Right atrium auricular region (tissue), 2 donors: ENCODE results near the gene CCL26. TPM values are rescaled to one million over a fixed set of nuclear protein-coding genes. Genes with fewer than 3 reads are reported as not detected.

ENCODE experiments used
- DNase-seq: peaks from one replicate; pipeline ENCODE4 v3.0.0-alpha.2; 2019; ENCODE audit warnings: low spot score
- H3K27ac ChIP-seq, 2 donors: fragments of 200-600 bp; sonication (generic); 1 replicate in 1 of 2; 2 replicates in 1 of 2; pipeline ENCODE4 v1.5.1; 2016 to 2019
- H3K27me3 ChIP-seq, 2 donors: fragments of 200-600 bp; sonication (generic); one replicate each; pipeline versions ENCODE4 v1.5.1 to v1.6.0; 2017 to 2019
- H3K36me3 ChIP-seq: fragments of 200-600 bp; sonication (generic); one replicate; pipeline ENCODE4 v1.5.1; 2016
- H3K4me1 ChIP-seq, 2 donors: fragments of 200-600 bp; sonication (generic); one replicate each; pipeline versions ENCODE4 v1.5.1 to v1.6.0; 2017 to 2019
- H3K4me3 ChIP-seq, 2 donors: fragments of 200-600 bp; sonication (generic); 1 replicate in 1 of 2; 2 replicates in 1 of 2; pipeline ENCODE4 v1.5.1; 2017 to 2019; ENCODE audit warnings: mild to moderate bottlenecking in 1 of 2, moderate library complexity in 1 of 2
- H3K9me3 ChIP-seq, 2 donors: fragments of 200-600 bp; sonication (generic); one replicate each; pipeline ENCODE4 v1.5.1; 2019
- total RNA-seq, 2 donors: library from RNA; depleted of rRNA; stranded (reverse); fragments of >200 nt; gene quantifications; one replicate each; pipeline ENCODE4 v1.1.0, GENCODE V29; 2016
- TF ChIP-seq, protein P1 (sequence below), 2 donors: fragments of 200-600 bp; sonication (generic); IDR thresholded peaks; one replicate each; pipeline ENCODE4 v1.5.1; 2019; ENCODE audit warnings: antibody characterized with exemption in 2 of 2

Gene CCL26
- total RNA-seq, 2 donors from 2014 or later: 0.93 to 3.3 TPM

DNA sequence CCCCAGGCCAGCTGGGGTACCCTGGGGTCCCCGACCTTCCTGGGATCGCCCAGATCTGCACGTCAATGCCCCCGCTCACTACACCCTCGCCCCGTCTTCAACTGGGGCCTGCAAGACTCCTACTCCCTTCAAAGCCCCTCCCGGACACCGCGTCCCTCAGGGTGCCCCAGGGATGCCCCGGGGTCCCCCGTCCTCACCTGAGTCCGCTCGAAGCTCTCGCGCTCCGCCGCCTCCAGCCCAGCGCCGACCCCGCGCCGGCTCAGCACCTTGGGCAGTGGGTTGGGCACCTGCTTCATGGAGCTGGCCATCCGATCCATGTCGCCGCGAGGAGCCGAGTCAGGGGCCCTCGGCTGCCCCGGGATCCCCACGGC lies 33.4 kb downstream of the CCL26 start, which contains the start of gene HIP1:
TSS of gene HIP1 (minus strand) at position 338 of the 371 bp plus-strand sequence. CDS start at position 317, 21 bp downstream.
- TF ChIP-seq, protein P1, sequence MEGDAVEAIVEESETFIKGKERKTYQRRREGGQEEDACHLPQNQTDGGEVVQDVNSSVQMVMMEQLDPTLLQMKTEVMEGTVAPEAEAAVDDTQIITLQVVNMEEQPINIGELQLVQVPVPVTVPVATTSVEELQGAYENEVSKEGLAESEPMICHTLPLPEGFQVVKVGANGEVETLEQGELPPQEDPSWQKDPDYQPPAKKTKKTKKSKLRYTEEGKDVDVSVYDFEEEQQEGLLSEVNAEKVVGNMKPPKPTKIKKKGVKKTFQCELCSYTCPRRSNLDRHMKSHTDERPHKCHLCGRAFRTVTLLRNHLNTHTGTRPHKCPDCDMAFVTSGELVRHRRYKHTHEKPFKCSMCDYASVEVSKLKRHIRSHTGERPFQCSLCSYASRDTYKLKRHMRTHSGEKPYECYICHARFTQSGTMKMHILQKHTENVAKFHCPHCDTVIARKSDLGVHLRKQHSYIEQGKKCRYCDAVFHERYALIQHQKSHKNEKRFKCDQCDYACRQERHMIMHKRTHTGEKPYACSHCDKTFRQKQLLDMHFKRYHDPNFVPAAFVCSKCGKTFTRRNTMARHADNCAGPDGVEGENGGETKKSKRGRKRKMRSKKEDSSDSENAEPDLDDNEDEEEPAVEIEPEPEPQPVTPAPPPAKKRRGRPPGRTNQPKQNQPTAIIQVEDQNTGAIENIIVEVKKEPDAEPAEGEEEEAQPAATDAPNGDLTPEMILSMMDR (IDR thresholded peaks at IDR 0.05): no peak
- Histone ChIP-seq H3K36me3 (no peaks in the 10 kb centered on the region), H3K4me3 (peak within 1 kb of the TSS; percentile 97 to 99), H3K27ac (peak within 1 kb of the TSS; percentile 89), H3K4me1 (peaks cover 0 to 30% of the 10 kb centered on the region in 2 donors), H3K9me3 (no peaks in the 10 kb centered on the region), H3K27me3 (no peaks in the 10 kb centered on the region)
- DNase-seq: no peak

GRCh38 chr7:75737856-75738603 lies 34.0 kb downstream of the CCL26 start:
- peak overlapping the region; percentile 88 to 89 for H3K27ac ChIP-seq
- H3K27me3 ChIP-seq: no peaks in the 10 kb centered on the region
- H3K36me3 ChIP-seq: no peaks in the 10 kb centered on the region
- H3K4me3 ChIP-seq: peak overlapping the region; percentile 97 to 99
- TF ChIP-seq, protein P1 (IDR thresholded peaks at IDR 0.05): no peak
- peaks cover 0 to 30% of the 10 kb centered on the region in 2 donors for H3K4me1 ChIP-seq
- no peak for DNase-seq
- H3K9me3 ChIP-seq: no peaks in the 10 kb centered on the region

DNA sequence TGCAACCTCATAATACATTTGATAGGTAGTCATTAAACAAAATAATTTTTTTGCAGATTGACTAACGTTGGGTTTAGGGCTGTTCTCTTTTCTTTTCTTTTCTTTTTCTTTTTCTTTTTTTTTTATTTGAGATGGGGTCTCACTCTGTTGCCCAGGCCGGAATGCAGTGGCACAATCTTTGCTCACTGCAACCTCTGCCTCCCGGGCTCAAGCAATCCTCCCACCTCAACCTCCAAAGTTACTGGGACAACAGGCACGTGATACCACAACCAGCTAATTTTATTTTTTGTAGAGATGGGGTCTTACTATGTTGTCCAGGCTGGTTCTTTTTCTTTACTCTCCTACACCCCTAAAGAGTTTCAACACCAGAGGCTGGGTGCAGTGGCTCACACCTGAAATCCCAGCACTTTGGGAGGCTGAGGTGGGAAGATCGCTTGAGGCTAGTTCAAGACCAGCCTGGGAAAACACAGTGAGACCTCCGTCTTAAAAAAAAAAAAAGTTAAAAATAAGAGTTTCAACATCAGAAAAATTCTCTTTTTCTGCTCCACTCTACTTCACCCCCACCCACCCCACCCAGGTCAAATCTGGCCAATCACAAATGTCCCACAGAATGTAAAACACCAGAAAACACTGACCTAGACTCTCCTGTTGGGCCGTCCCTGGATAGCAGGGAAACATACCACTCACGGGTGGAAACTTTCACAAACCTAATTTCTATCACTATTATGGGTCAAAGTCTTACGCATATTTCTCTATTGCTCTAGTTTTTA lies 36.2 kb downstream of the CCL26 start:
- Histone ChIP-seq H3K4me3 (no peak overlapping the region), H3K27me3 (no peaks in the 10 kb centered on the region), H3K4me1 (peaks cover 0 to 29% of the 10 kb centered on the region in 2 donors), H3K36me3 (no peaks in the 10 kb centered on the region), H3K27ac (no peak overlapping the region), H3K9me3 (no peaks in the 10 kb centered on the region)
- TF ChIP-seq, protein P1 (IDR thresholded peaks at IDR 0.05): no peak
- DNase-seq: no peak

DNA sequence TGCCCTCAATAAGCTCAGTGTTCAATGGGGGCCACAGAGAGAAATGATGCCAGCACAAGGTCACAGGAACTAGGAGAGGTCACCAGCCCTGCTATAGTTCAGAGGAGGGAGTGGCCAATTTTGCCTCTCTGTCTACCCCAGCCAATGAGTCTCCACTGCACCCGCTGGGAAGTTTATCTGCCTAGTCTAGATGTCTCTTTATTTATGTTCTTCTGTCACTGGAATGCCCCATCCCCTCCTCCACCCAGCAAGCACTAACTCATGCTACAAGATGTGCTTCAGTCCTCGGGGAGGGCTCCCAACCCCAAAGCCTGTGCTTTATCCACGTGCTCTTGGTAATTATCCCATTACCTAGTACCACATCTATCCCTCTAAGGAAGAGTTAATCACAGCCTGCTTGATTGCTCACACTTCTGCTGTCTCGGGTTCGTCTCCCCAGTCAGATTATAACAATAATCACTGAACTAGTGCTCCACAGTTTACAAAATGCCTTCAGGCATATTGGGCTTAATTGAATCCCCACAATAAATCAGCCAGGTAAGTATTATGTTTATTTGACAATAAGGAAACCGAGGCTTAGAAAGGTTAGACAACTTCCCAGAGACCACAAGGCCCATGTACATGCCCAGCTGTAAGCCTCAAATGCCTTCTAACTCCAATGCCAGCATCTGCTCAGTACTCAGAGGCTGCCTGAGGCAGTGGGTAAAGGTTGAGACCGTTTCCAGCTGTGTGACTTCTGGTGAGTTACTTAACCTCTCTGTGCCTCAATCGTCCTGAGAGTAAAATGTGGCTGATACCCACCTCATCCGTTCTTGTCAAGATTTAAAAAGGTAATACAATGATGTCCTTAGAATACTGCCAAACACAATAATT lies 37.2 kb downstream of the CCL26 start:
- Histone ChIP-seq H3K27ac (no peak overlapping the region), H3K4me3 (no peak overlapping the region), H3K4me1 (peaks cover 0 to 25% of the 10 kb centered on the region in 2 donors), H3K9me3 (no peaks in the 10 kb centered on the region), H3K27me3 (no peaks in the 10 kb centered on the region), H3K36me3 (no peaks in the 10 kb centered on the region)
- TF ChIP-seq, protein P1 (IDR thresholded peaks at IDR 0.05): no peak
- DNase-seq: no peak

- no peaks in the 10 kb centered on the region for H3K27me3 ChIP-seq
- H3K9me3 ChIP-seq: no peaks in the 10 kb centered on the region
- H3K27ac ChIP-seq: peak overlapping the region in 1 of 2 donors; percentile 14
- peaks cover 0 to 30% of the 10 kb centered on the region in 2 donors for H3K4me1 ChIP-seq
- no peak overlapping the region for H3K4me3 ChIP-seq
- DNase-seq: no peak
- no peaks in the 10 kb centered on the region for H3K36me3 ChIP-seq
- TF ChIP-seq, protein P1 (IDR thresholded peaks at IDR 0.05): no peak
Observed at GRCh38 chr7:75732764-75733630, 39.0 kb downstream of the CCL26 start.
